Activated CD8-positive, alpha-beta T cell treated with anti-CD3 and anti-CD28 coated beads for 36 hours (primary cell): ENCODE data around the gene MAP3K12. TPM values are rescaled to one million over a fixed set of nuclear protein-coding genes. Genes with fewer than 3 reads are reported as not detected.
A peak's percentile ranks its signal among the peaks of the same experiment; 100 is the strongest.
"Not testable (repeated sequence)": the region's sequence is repeated elsewhere in the genome, so short reads cannot be mapped to it uniquely, and the experiment has no call there.

Experiments used
- ATAC-seq: fragments of 200-7000 bp; cut with Tn5 transposase; one replicate; pipeline ENCODE4 v1.10.0; 2021; ENCODE audit warnings: mild to moderate bottlenecking, moderate library complexity
- CTCF ChIA-PET: fragments of 350-600 bp; sonication (Branson Sonifier 250); formaldehyde crosslinking; loops from one replicate; lab custom pipeline; 2021; ENCODE audit warnings: antibody characterized with exemption; lab: Charles Lee
- POLR2A ChIA-PET: fragments of 350-600 bp; sonication (Branson Sonifier 250); formaldehyde crosslinking; loops from one replicate; lab custom pipeline; 2021; ENCODE audit warnings: antibody characterized with exemption; lab: Charles Lee
- DNase-seq: peaks from one replicate; pipeline ENCODE4 v3.0.0-alpha.2; 2020
- H3K27ac Mint-ChIP-seq: one replicate; pipeline ENCODE4 v1.8.0; 2021; ENCODE audit warnings: mild to moderate bottlenecking, mixed read lengths
- H3K27me3 Mint-ChIP-seq: one replicate; pipeline ENCODE4 v1.8.0; 2021; ENCODE audit warnings: mixed read lengths
- H3K36me3 Mint-ChIP-seq: one replicate; pipeline ENCODE4 v1.8.0; 2021; ENCODE audit warnings: low read depth, mixed read lengths
- H3K4me1 Mint-ChIP-seq: one replicate; pipeline ENCODE4 v1.8.0; 2021; ENCODE audit warnings: low read depth, mixed read lengths
- H3K4me3 Mint-ChIP-seq: one replicate; pipeline ENCODE4 v1.8.0; 2021; ENCODE audit warnings: mild to moderate bottlenecking, moderate library complexity, mixed read lengths
- H3K9me3 Mint-ChIP-seq: one replicate; pipeline ENCODE4 v1.8.0; 2021; ENCODE audit warnings: mixed read lengths
- CTCF ChIP-seq: fragments of 200-600 bp; IDR thresholded peaks from one replicate; pipeline ENCODE4 v1.8.0; 2022; ENCODE audit warnings: antibody characterized with exemption, mild to moderate bottlenecking
- intact Hi-C: fragments of 100-400 bp; cut with micrococcal nuclease; formaldehyde crosslinking; loops from one replicate; pipeline ENCODE4 v1.10.0; 2022
- total RNA-seq, 2 experiments: library from RNA; stranded (reverse); gene quantifications; one replicate each; pipeline ENCODE4 v1.2.3, GENCODE V29; 2021

MAP3K12 gene
- total RNA-seq, 2 experiments from 2014 or later, result 8.2 to 10.0 TPM

- Mint-ChIP-seq H3K27me3 (no peaks in the 10 kb centered on the region), H3K36me3 (peaks cover 46% of the 10 kb centered on the region), H3K9me3 (no peaks in the 10 kb centered on the region), H3K27ac (peak overlapping the region; percentile 59), H3K4me1 (peaks cover 34% of the 10 kb centered on the region), H3K4me3 (peak overlapping the region; percentile 97)
- no peak for ATAC-seq
- POLR2A ChIA-PET, result no interaction called here
- TF ChIP-seq CTCF, result no peak
- intact Hi-C loops, result no loop called here
- DNase-seq, result no peak
- CTCF ChIA-PET, result no interaction called here
Observed at GRCh38 chr12:53443955-53444354, 55.3 kb downstream of the MAP3K12 start.

DNA sequence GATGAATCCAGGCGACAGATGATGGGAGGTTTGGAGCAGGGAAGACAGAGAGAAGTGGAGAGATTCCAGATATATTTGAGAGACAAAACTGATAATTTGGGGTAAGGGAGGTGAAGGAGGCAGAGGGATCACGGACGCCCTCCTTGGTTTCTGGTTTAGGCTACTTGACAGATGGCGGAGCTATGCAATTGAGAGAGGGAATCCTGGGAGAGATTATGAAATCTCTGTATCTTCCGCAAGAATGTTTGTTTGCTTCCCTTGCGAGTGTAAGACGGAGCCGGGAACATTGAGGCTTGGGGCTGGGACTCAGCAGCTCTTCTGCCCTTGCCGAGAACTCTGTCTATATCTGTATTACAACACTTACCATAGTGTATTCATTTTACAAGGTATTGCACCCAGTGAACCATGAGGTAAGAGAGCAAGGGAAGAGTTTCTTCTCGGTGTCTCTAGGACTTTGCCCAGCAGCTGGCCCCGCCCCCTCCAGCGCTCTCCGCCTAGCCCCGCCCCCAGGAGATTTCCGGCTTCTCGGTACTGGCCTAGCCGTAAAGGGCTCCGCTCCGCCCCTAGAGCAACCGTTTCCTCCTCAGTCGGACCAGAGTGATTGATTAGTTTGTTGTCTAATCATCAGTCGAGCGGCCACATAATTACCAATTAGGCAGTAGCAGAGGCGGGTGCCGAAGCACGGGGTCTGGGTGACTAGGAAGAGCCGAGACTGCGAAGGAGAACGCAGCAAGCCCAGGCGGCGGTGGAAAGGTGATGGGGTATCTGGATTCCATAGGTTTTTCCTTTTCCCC lies 58.0 kb downstream of the MAP3K12 start, which contains the start of gene PRR13:
TSS of gene PRR13 (plus strand) at position 695 of the 794 bp plus-strand sequence. CDS start 981 bp downstream, outside the sequence.
- no peak for TF ChIP-seq CTCF
- intact Hi-C loops, result no loop called here
- H3K4me3 Mint-ChIP-seq, result peak within 1 kb of the TSS; percentile 97
- H3K27me3 Mint-ChIP-seq, result no peaks in the 10 kb centered on the region
- POLR2A ChIA-PET, result interaction anchor here (0.6 to 1.6 kb wide), 14 partner anchors 10 to 196 kb away, joined by 3 to 6 read pairs (median 3); no protein-coding TSS in a partner anchor
- H3K27ac Mint-ChIP-seq, result peak within 1 kb of the TSS; percentile 96
- peaks cover 34% of the 10 kb centered on the region for H3K4me1 Mint-ChIP-seq
- CTCF ChIA-PET, result interaction anchor here (0.7 to 2.5 kb wide), 9 partner anchors 10 to 120 kb away, joined by 3 to 9 read pairs (median 4); partner anchors contain the start of genes AAAS and TARBP2
- no peaks in the 10 kb centered on the region for H3K9me3 Mint-ChIP-seq
- ATAC-seq (peak; percentile 98), DNase-seq (peak; percentile 100)
- H3K36me3 Mint-ChIP-seq, result peaks cover 30% of the 10 kb centered on the region

DNA sequence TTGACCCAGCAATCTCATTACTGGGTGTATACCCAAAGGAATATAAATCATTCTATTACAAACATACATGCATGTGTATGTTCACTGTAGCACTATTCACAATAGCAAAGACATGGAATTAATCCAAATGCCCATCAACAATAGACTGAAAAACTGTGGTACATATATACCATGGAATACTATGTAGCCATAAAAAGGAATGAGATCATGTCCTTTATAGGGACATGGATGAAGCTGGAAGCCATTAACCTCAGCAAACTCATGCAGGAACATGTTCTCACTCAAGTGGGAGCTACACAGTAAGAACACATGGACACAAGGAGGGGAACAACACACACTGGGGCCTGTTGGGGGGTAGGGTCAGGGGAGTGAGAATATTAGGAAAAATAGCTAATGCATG lies 59.7 kb downstream of the MAP3K12 start:
- POLR2A ChIA-PET, result interaction anchor here (1.2 to 1.5 kb wide), 3 partner anchors 14 to 39 kb away, joined by 3 to 5 read pairs (median 4); no protein-coding TSS in a partner anchor
- H3K27me3 Mint-ChIP-seq, H3K9me3 Mint-ChIP-seq, H3K27ac Mint-ChIP-seq, DNase-seq, intact Hi-C loops, ATAC-seq: not testable (repeated sequence)
- Mint-ChIP-seq H3K36me3 (peaks cover 17% of the 10 kb centered on the region), H3K4me1 (peaks cover 22% of the 10 kb centered on the region), H3K4me3 (peak overlapping the region; percentile 24)
- CTCF ChIA-PET, result interaction anchor here (1.4 to 2.5 kb wide), 2 partner anchors 87 to 94 kb away, joined by 4 to 9 read pairs; no protein-coding TSS in a partner anchor

- ATAC-seq, POLR2A ChIA-PET, H3K27me3 Mint-ChIP-seq, CTCF ChIA-PET, DNase-seq, H3K27ac Mint-ChIP-seq, H3K4me3 Mint-ChIP-seq, H3K9me3 Mint-ChIP-seq, intact Hi-C loops, H3K36me3 Mint-ChIP-seq, H3K4me1 Mint-ChIP-seq: not testable (repeated sequence)
Observed at GRCh38 chr12:53435326-53435725, 63.9 kb downstream of the MAP3K12 start.

DNA sequence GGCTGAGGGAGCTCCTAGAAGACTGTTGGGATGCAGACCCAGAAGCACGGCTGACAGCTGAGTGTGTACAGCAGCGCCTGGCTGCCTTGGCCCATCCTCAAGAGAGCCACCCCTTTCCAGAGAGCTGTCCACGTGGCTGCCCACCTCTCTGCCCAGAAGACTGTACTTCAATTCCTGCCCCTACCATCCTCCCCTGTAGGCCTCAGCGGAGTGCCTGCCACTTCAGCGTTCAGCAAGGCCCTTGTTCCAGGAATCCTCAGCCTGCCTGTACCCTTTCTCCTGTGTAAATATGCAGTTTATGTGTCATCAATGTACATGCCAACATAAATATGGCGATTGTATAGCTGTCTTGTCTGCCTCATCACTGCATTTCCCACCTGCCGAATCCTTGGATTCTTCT lies 68.1 kb downstream of the MAP3K12 start:
- CTCF ChIA-PET, result interaction anchor here (0.9 to 6.4 kb wide), 4 partner anchors 10 to 86 kb away, joined by 3 to 47 read pairs (median 4); no protein-coding TSS in a partner anchor
- no peaks in the 10 kb centered on the region for H3K36me3 Mint-ChIP-seq
- POLR2A ChIA-PET, result interaction anchor here (0.6 kb wide), 1 partner anchor 10 kb away, joined by 3 read pairs; no protein-coding TSS in a partner anchor
- H3K27me3 Mint-ChIP-seq, result no peaks in the 10 kb centered on the region
- no peak for ATAC-seq
- H3K4me3 Mint-ChIP-seq, result no peak overlapping the region
- no peak for TF ChIP-seq CTCF
- DNase-seq, result no peak
- H3K9me3 Mint-ChIP-seq, result no peaks in the 10 kb centered on the region
- H3K27ac Mint-ChIP-seq, result no peak overlapping the region
- H3K4me1 Mint-ChIP-seq, result peaks cover 9% of the 10 kb centered on the region
- intact Hi-C loops, result no loop called here
